HG03565 (cell line): ENCODE results near the gene MCM3AP.

ENCODE experiments used
- ATAC-seq: cut with Tn5 transposase; IDR thresholded peaks from one replicate; pipeline ENCODE4 v1.9.1; 2021; ENCODE audit warnings: mild to moderate bottlenecking, moderate library complexity; ENCODE audit not compliant: unreplicated experiment

Gene MCM3AP

DNA sequence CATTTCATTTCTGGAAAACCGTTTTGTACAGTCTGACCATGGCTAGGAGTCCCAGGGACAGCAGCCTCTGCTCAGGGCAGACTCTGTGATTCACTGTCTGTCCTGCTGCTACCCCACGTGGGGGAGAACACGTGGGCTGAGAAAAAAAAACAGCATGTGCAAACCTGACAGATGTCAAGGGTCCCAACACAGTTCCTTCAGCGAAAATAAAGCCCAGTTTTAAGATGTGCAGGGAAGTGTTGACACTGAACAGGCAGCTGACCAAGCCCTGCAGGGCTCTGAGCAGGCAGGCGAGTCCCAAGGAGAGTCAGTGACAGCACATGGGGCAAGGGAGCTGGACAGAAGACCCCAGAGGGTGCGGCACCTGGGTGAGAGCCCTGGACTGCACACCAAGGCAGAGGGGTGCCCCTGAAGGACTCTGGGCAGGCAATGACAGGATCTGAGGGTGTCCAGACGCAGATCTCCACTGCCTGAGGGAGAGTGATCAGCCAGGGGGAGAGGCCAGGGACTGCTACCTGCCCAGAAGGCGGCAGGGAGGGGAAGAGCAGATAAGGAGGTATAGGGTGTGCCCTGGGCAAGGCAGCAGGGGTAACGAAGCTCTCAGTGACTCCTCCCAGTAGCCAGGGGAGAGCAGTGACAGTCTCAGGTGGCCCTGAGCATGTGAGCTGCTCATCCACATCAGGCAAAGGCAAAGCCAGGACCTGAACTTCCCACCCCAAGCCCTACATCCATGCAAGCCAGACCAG, 96.0 kb downstream of the MCM3AP start:
- no peak for ATAC-seq

DNA sequence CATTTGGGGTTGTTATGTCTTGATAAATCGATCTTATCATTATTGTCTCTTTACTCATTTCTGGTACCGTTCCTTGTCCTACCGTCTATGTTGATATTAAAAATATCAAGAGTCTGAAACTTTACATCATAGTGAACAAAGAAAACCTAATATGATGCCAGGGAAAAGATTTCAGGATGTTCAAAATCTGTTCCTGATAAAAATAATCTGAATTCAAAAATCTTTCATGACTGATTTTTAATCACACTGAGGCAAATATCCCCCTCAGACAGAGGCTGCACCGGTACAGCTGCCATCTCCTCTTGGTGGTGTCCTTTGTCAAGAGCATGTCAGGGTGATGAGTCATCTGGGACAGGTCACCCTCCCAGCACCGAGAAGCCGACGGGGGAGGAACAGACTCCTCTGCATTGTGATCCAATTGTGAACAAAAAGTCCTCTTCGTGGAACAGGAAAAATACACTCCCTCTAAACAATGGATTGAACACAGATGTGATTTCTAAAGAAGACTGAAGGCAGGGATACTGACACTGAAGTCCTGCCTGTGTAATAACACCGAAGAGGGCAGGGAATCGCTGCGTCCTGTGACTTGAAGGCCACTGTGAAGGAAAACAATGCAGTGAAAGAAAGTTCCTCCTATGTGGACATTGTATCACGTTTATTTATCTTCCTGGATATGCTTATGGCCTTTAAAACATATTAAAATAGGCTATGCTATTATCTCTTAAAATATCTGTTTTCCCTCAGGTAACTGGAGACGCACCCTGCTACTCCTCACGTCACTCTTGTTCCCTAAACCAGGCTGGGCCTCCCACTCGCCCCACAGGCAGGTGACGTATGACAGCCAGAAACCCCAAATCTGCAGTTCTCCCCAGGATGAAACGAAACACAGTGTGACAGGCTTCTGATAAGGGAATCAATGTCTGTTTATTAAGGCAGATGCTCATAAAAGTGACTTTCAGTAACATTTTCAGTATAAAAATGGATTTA, 96.9 kb downstream of the MCM3AP start:
- no peak for ATAC-seq

DNA sequence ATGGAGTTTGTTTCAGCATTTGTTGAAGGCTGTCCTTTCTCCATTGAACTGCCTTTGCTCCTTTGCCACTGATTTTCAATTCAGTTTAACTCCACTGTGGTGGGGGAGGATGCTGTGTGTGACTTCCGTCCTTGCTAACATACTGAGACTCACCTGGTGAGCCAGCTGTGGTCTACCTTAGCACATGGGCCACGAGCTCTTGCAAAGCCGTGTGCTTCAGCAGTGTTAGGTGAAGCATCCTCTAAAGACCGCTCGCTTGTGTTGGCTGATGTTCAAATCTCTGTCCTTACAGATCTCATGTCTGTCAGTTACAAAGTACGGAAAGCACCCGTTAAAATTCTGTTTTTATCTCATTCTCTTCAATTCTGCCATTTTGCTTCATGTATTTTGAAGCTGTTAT, 97.6 kb downstream of the MCM3AP start:
- ATAC-seq: no peak

DNA sequence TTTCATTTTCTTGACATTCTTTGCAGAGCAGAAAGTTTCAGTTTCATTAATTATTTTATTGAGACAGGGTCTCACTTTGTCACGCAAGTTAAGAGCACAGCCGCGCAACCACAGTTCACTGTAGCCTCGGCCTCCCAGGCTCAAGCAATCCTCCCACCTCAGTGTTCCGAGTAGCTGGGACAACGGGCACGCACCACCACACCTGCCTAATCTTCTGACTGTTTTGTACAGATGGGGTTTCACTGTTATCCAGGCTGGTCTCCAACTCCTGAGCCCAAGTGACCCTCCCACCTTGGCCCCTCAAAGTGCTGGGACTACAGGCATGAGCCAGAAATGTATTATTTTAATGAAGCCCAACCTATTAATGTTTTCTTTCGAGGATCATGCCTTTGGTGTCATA, 98.2 kb downstream of the MCM3AP start:
- no peak for ATAC-seq

DNA sequence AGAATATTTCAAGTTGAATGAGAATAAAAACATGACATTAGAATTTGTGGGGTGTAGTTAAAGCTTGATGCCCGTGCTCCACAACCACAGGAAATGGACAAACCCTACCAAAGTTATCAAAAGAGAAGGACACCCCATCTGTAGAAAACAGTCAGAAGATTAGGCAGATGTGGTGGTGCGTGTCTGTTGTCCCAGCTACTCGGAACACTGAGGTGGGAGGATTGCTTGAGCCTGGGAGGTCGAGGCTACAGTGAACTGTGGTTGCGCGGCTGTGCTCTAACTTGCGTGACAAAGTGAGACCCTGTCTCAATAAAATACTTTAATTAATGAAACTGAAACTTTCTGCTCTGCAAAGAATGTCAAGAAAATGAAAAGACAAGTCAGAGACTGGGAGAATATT, 99.7 kb downstream of the MCM3AP start:
- no peak for ATAC-seq
